ENCODE results near the gene MAS1L.

The MAS1L gene

GRCh38 chr6:29510202-29510601 lies 22.4 kb upstream of the MAS1L start:
- DNase-seq (ENCODE audit: low read depth in 2 of 2), result no peak

- no peak for DNase-seq (ENCODE audit: low read depth in 2 of 2)
These were observed 22.0 kb upstream of the MAS1L start for GRCh38 chr6:29509711-29510110.

GRCh38 chr6:29509239-29509638 lies 21.5 kb upstream of the MAS1L start:
- DNase-seq (ENCODE audit: low read depth in 2 of 2), result no peak

DNA sequence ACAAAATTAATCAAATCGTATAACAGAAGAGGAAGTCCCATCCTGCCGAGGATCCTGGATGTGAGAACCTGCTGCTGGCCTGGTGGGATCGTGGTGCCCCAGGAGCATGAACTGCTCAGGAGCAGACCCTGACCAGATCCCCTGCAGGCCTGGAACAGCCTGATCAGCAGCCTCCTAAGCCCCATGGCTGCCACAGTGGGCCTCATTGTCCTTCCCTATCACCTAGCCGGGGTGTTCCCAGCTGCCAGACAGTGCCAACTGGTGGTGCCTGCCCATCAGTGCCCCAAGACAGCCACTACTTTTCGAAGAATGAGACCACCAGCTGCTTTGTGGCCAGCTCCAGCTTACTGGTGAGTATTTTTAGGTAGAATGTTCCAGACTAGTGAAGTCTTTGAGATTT lies 19.6 kb upstream of the MAS1L start:
- no peak for DNase-seq (ENCODE audit: low read depth in 2 of 2)

DNA sequence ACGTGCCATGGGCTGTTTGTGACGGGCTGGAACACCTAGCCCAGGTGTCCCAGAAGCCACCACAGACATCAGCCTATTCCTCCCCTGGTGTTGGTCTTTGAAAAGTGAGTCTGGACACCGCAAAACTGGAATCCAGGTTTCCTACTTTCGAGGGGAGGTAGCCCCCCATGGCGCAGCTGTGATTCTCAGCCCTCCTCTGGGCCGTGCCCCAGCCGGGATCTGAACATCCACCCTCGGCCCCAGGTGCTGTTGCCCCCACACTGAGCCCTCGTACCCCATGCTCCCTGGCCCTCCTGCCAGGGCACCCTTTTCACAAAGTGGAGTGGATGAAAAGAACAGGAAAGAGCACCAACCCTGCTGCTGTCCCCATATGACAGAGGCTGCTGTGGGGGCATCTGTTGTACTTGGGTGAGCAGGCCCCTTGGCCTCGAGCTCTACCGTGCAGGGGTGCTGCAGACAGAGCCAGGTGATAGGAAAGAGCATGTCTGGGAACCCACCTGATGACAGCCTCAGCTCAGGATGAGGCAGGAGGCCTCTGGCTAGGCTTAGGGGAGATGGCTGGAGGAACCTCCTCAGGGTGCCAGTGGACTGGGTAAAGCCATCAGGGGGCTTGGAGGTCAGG lies 18.8 kb upstream of the MAS1L start:
- no peak for DNase-seq (ENCODE audit: low read depth in 2 of 2)

DNA sequence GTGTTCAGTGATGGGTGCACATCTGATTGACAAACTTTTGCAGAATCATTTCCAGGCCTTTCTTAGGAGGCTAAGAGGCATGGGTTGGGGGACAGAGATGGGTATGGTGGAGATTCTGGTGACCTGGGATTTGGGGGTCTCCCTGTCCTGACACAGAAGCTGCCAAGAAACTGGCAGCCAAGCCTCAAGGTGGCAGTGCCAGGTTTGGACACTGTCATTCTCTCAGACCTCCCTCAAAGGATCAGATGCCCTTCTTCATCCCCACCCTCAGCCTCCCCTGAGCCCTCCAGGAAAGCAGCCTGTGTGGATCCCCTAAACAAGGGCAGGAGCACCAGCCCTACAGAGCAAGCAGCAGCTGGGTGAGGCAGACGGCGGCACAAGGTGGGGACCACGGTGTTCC lies 18.1 kb upstream of the MAS1L start:
- no peak for DNase-seq (ENCODE audit: low read depth in 2 of 2)

DNA sequence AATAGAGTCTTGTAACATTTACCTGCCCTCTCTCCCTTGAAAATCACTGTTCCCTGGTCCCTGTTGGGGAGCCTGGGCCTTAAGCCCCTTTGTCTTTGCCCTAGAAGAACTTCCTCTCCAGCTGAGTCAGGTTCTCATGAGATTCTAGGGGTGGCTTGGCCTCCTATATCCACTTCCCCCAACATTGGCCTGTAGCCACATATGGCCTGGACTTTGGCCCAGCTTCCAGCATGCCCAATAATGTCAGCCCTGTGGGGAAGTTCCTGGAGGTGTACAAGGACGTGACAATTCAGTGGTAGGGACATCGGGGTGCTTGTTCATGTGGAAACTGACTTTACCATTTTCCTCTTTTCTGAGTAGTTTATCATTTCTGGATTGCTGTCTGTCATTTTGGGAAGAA lies 17.2 kb upstream of the MAS1L start:
- no peak for DNase-seq (ENCODE audit: low read depth in 2 of 2)

DNA sequence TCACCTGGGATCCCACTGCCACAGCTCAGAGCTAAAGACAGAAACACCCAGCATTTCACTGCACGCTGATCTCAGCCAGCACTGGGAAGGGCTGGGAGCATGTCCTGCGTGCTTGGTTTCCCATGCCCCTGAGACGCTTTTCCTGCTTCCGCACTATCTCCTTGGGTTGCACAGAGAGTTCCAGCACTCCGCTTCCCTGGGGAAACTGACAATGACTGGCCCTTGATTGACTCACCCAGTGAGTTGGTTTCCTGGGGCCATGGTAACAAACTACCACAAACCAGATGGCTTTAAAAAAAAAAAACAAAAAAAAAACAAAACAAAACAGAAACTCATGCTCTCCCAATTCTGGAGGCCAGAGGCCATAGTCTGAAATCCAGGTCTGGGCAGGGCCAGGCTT lies 14.8 kb upstream of the MAS1L start:
- no peak for DNase-seq (ENCODE audit: low read depth in 2 of 2)

- DNase-seq (ENCODE audit: low read depth in 2 of 2), result no peak
These were observed 14.4 kb upstream of the MAS1L start for GRCh38 chr6:29502181-29502580.

DNA sequence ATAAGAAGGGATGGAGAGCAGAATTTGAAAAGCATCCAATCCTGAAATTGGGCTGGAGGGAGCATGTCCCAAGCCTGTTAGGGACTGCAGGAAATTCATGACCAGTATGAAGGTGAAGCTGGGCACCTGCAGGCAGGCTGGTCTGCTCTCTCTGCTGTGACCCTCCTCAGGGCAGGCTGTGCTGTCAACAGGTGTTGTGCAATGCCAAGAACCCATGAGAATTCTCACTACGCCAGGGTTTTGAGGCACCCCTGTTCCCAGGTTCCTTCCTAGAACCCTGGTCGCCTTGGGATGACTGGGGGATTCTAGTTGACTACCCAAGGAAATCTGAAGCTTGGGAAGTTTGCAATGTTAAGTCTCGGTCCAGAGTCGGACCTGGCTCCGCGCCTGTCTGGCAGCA lies 13.3 kb upstream of the MAS1L start:
- DNase-seq (ENCODE audit: low read depth in 2 of 2), result no peak

DNA sequence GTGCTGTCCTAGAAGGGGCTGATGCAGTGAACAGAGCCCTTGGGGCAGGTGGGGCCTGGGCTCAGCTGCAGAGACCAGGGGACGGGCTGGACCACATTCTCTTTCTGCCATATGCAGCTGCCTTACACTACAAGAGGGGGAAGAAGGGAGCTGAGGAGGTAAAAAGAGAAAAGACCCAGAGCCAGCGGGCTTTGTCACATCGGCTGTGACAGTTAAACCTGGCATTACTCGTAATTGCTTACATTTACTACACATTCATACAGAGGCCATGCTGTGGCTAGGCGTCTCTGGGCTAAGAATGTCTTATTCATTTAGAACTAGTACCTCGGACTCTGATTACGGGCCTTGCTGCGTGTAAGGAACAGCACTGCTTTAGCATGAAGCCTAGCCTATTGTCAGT lies 12.8 kb upstream of the MAS1L start:
- no peak for DNase-seq (ENCODE audit: low read depth in 2 of 2)

DNA sequence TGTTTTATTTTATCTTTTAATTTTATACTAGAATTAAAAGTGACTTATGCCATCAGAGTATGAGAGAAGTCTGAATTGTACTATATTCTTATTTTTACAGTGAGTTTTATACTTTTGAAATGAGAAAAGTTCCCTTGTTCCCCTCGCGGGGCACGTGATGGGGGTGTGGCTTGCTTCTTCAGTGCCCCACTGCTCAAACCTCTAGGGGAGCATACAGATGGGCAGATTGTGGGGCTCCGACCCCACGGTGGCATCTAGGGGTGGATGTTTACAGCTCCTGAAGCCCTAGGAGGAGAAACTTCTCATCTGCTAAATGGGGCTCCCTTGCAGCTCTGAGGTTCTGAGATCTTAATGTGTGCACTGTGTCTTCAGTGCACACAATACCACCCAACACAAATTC lies 11.9 kb upstream of the MAS1L start:
- no peak for DNase-seq (ENCODE audit: low read depth in 2 of 2)

GRCh38 chr6:29496961-29497360 lies 9.2 kb upstream of the MAS1L start:
- no peak for DNase-seq (ENCODE audit: low read depth in 2 of 2)

DNA sequence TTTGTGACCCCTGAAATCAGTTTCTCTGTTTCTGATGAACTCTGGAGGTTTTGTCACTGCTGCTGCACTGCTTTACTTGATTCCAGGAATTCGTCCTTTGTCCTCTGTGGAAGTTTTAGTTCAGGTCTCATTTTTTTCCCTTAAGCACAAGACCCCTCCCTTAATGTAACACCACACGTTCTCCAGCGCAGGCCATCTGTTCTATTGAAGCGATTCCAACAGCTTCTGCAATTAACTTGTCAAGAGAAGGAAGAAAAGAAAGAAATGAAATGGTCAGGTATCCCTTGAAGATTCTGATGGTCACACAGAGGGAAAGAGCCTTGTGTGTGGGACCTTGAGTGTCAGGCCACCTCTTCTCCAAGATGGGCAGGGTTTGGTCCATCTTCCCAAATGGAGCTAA lies 7.8 kb upstream of the MAS1L start:
- no peak for DNase-seq (ENCODE audit: low read depth in 2 of 2)

- DNase-seq (ENCODE audit: low read depth in 2 of 2), result no peak
These were observed 6.4 kb upstream of the MAS1L start for GRCh38 chr6:29494131-29494530.

DNA sequence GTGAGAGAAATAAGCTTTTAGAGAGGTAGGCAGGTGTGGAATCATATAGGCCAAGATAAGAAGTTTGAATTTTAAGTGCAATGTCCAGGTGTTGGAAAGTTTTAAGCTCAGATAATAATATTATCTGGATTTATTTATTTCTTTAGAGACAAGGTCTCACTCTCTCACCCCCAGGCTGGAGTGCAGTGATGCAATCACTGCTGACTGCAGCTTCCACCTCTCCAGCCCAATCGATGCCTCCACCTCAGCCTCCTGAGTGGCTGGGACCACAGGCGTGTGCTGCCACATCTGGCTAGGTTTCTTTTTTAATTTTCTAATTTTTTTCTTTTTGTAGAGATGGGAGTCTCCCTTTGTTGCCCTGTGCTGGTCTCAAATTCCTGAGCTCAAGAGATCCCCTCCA lies 5.5 kb upstream of the MAS1L start:
- no peak for DNase-seq (ENCODE audit: low read depth in 2 of 2)

DNA sequence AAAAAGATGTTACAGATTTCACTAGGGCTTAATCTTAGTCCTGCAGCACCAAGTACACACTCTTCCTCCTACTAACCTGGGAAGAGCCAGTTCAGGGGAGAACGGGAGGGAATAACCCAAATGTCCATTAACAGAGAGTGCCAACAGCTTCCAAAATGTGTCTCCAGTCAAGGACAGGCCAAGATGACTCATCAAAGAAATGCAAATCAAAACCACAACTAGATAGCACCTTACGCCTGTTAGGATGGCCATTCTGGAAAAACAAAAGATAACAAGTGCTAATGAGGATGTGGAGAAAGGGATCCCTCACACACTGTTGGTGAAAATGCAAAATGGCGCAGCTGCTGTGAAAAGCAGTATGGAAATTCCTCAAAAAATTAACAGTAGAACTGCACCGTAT lies 3.8 kb upstream of the MAS1L start:
- no peak for DNase-seq (ENCODE audit: low read depth in 2 of 2)

GRCh38 chr6:29490552-29490951 lies 2.8 kb upstream of the MAS1L start:
- no peak for DNase-seq (ENCODE audit: low read depth in 2 of 2)

DNA sequence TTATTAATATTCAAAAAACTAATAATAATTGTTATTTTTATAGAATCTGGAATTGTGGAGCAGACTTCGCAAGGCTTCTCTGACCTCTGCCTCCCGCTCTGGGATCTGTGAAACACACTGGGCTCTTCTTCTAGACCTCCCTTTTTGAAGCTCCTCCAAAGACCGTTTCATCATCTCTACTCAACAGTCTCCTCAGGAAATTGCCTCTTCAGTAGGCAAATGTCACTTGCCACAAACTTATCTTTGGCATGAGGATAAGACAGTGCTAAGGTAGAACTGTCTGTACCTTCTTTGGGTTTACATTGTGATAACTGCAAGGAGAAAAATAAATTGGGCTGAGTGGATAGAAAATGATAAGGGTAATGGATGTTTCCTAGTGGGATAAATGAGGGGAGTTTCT lies 2.3 kb upstream of the MAS1L start:
- DNase-seq (ENCODE audit: low read depth in 2 of 2), result no peak

DNA sequence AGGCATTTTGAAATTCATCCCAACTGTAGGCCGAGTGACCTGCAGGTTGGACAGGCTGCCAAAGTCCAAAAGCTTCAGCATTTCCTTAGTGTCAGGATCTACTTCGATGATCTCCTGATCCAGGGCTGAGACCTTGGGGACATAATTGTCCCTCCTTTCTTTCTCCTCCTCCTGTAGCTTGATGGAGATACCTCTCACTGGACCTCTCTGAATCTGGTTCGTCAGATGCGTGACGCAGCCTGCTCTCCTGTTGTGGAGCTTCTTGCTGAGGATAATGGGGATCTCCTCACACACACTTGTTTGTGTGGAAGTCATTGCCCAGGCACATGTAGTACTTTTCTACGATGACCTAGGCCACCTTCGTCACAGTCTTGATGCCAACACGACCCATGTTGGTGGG lies 1.5 kb upstream of the MAS1L start:
- DNase-seq (ENCODE audit: low read depth in 2 of 2), result no peak

DNA sequence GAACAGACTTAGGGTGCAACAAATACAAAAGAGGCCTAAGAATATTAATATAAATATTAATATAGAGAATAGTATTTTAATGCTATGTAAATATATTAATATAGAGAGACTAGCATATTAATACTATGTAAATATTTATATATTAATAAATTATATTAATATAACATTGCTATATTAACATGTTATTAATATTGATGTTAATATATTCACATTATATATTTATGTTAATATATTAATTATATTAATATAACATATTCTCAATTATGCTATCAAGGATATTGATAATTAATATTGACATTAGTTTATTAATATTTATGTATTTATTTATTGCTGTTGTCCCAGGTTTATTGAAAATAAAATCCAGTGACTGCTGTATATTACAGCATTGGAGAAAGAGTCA lies 1.1 kb upstream of the MAS1L start:
- DNase-seq (ENCODE audit: low read depth in 2 of 2), result no peak

GRCh38 chr6:29487131-29487530 lies 625 bp downstream of the MAS1L start:
- DNase-seq (ENCODE audit: low read depth in 2 of 2), result no peak

GRCh38 chr6:29486577-29486976 lies 1.2 kb downstream of the MAS1L start:
- DNase-seq (ENCODE audit: low read depth in 2 of 2), result no peak

DNA sequence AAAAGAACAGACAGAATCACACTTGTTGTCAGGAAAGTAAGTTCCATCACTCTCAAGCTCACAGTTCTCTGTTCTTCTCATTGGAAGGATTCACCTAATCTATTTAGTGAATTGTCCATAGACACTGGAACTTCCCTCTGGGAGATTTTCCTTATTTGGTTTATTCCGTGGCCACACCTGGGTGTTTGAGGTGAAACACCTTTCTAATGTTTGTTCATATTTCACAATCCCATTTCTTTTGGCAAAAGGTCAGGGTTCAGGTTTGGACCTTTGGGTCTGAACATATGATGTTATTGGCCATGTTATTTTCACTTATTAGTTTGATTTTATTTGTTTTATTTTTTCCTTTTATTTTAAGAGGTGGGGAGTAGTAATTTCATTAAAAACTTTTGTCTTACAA lies 4.0 kb downstream of the MAS1L start:
- no peak for DNase-seq (ENCODE audit: low read depth in 2 of 2)

DNA sequence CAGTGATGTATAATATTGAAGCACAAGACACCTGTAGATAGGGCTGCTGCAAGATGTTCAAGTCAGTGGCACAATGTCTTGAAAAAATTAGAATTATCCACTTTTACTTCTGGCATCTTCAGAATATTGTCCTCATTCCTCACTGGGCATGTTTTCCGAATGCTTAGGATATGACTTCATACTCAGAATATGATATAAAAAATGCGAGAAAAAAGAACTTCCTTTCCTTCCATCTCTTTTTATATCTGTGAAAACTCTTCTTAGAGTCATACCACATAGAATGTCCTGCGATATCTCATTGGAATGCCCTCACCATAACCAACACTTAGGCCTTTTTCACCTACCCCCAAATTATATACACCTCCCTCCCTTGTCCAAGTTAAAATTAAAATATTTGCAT lies 4.6 kb downstream of the MAS1L start:
- DNase-seq (ENCODE audit: low read depth in 2 of 2), result no peak
